Measurements from ENCODE around the gene EPB41L4A.

The EPB41L4A gene

GRCh38 chr5:112356178-112356956 is 62.7 kb downstream of the EPB41L4A start:
- in situ Hi-C loops (cut with MboI; ENCODE audit: low sequenced_read_pairs), result no loop called here

- in situ Hi-C loops (cut with MboI; ENCODE audit: low sequenced_read_pairs), result no loop called here
Measured at GRCh38 chr5:112355058-112355685, 63.9 kb downstream of the EPB41L4A start.

- in situ Hi-C loops (cut with MboI; ENCODE audit: low sequenced_read_pairs), result no loop called here
Measured at GRCh38 chr5:112353678-112354077, 65.4 kb downstream of the EPB41L4A start.

- in situ Hi-C loops (cut with MboI; ENCODE audit: low sequenced_read_pairs), result no loop called here
Measured at GRCh38 chr5:112351225-112351624, 67.9 kb downstream of the EPB41L4A start.

- in situ Hi-C loops (cut with MboI; ENCODE audit: low sequenced_read_pairs), result no loop called here
Measured at GRCh38 chr5:112350626-112351025, 68.5 kb downstream of the EPB41L4A start.

- in situ Hi-C loops (cut with MboI; ENCODE audit: low sequenced_read_pairs), result no loop called here
Measured at GRCh38 chr5:112349371-112349770, 69.7 kb downstream of the EPB41L4A start.

- in situ Hi-C loops (cut with MboI; ENCODE audit: low sequenced_read_pairs), result no loop called here
Measured at GRCh38 chr5:112348915-112349314, 70.2 kb downstream of the EPB41L4A start.

GRCh38 chr5:112348387-112348786 is 70.7 kb downstream of the EPB41L4A start:
- in situ Hi-C loops (cut with MboI; ENCODE audit: low sequenced_read_pairs), result no loop called here

GRCh38 chr5:112346411-112347044 is 72.5 kb downstream of the EPB41L4A start:
- in situ Hi-C loops (cut with MboI; ENCODE audit: low sequenced_read_pairs), result no loop called here

GRCh38 chr5:112344540-112344939 is 74.5 kb downstream of the EPB41L4A start:
- in situ Hi-C loops (cut with MboI; ENCODE audit: low sequenced_read_pairs), result no loop called here

GRCh38 chr5:112342389-112342788 is 76.7 kb downstream of the EPB41L4A start:
- in situ Hi-C loops (cut with MboI; ENCODE audit: low sequenced_read_pairs), result no loop called here

- in situ Hi-C loops (cut with MboI; ENCODE audit: low sequenced_read_pairs), result no loop called here
Measured at GRCh38 chr5:112339761-112340160, 79.3 kb downstream of the EPB41L4A start.

GRCh38 chr5:112338681-112339337 is 80.3 kb downstream of the EPB41L4A start:
- in situ Hi-C loops (cut with MboI; ENCODE audit: low sequenced_read_pairs), result no loop called here

- in situ Hi-C loops (cut with MboI; ENCODE audit: low sequenced_read_pairs), result no loop called here
Measured at GRCh38 chr5:112333331-112333781, 85.7 kb downstream of the EPB41L4A start.

- in situ Hi-C loops (cut with MboI; ENCODE audit: low sequenced_read_pairs), result no loop called here
Measured at GRCh38 chr5:112331892-112332291, 87.2 kb downstream of the EPB41L4A start.

- in situ Hi-C loops (cut with MboI; ENCODE audit: low sequenced_read_pairs), result no loop called here
Measured at GRCh38 chr5:112329419-112330090, 89.5 kb downstream of the EPB41L4A start.

- in situ Hi-C loops (cut with MboI; ENCODE audit: low sequenced_read_pairs), result no loop called here
Measured at GRCh38 chr5:112323166-112323565, 95.9 kb downstream of the EPB41L4A start.

GRCh38 chr5:112320408-112320807 is 98.7 kb downstream of the EPB41L4A start:
- in situ Hi-C loops (cut with MboI; ENCODE audit: low sequenced_read_pairs), result no loop called here

GRCh38 chr5:112318346-112318745 is 100.7 kb downstream of the EPB41L4A start:
- in situ Hi-C loops (cut with MboI; ENCODE audit: low sequenced_read_pairs), result no loop called here

GRCh38 chr5:112317866-112318265 is 101.2 kb downstream of the EPB41L4A start:
- in situ Hi-C loops (cut with MboI; ENCODE audit: low sequenced_read_pairs), result no loop called here

GRCh38 chr5:112316731-112317130 is 102.3 kb downstream of the EPB41L4A start:
- in situ Hi-C loops (cut with MboI; ENCODE audit: low sequenced_read_pairs), result no loop called here
